ENCODE results near the gene CABS1.

DNA sequence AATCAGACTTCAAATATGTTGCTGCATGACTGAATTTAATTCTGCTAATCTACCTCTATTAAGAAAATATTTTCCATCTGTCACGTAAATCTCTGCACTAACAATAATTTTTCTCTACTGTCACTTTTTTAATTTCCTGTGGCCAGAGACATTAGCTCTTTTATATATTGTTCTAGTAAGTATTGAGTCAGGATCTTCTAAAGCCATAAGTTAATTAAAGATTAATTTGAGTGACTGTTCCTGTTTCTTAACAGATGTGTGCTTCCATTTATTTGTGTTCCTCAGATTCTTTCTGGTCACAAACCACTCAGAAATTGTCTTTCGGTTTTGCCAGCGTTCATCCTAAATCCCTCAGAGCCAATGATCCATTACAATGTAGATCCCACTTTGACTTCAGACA, 45.8 kb downstream of the CABS1 start:
- TF ChIP-seq, protein P1, sequence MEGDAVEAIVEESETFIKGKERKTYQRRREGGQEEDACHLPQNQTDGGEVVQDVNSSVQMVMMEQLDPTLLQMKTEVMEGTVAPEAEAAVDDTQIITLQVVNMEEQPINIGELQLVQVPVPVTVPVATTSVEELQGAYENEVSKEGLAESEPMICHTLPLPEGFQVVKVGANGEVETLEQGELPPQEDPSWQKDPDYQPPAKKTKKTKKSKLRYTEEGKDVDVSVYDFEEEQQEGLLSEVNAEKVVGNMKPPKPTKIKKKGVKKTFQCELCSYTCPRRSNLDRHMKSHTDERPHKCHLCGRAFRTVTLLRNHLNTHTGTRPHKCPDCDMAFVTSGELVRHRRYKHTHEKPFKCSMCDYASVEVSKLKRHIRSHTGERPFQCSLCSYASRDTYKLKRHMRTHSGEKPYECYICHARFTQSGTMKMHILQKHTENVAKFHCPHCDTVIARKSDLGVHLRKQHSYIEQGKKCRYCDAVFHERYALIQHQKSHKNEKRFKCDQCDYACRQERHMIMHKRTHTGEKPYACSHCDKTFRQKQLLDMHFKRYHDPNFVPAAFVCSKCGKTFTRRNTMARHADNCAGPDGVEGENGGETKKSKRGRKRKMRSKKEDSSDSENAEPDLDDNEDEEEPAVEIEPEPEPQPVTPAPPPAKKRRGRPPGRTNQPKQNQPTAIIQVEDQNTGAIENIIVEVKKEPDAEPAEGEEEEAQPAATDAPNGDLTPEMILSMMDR (IDR thresholded peaks at IDR 0.05): no peak
- no peak for TF ChIP-seq POLR2A (IDR thresholded peaks at IDR 0.05)

Data from testis (tissue), 2 donors.